GM19238 (cell line): ENCODE measurements around the gene TENM3.

ENCODE experiments used
- DNase-seq: peaks from one replicate; pipeline ENCODE4 v3.0.0; 2011; ENCODE audit warnings: low spot score; ENCODE audit not compliant: insufficient read length

Gene TENM3

DNA sequence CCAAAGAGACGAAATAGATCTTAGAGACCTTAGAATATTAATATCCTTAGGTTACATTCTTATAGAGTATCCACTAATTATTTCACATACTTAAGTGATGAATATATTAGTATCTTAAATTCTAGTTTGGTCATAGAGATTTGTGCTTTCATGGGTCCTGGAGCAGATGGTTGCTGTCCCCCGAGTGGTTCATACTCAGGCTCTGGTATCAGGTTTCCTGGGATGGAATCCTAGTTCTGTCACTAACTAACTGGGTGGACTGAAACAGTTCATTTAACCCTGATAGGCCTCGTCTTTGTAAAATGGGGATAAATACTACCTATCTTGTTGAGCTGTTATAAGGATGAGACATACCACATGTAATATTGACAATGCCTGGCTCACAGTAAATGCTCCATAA, 264.6 kb downstream of the TENM3 start:
- no peak for DNase-seq

GRCh38 chr4:182510836-182511235, 267.6 kb downstream of the TENM3 start:
- DNase-seq = no peak

DNA sequence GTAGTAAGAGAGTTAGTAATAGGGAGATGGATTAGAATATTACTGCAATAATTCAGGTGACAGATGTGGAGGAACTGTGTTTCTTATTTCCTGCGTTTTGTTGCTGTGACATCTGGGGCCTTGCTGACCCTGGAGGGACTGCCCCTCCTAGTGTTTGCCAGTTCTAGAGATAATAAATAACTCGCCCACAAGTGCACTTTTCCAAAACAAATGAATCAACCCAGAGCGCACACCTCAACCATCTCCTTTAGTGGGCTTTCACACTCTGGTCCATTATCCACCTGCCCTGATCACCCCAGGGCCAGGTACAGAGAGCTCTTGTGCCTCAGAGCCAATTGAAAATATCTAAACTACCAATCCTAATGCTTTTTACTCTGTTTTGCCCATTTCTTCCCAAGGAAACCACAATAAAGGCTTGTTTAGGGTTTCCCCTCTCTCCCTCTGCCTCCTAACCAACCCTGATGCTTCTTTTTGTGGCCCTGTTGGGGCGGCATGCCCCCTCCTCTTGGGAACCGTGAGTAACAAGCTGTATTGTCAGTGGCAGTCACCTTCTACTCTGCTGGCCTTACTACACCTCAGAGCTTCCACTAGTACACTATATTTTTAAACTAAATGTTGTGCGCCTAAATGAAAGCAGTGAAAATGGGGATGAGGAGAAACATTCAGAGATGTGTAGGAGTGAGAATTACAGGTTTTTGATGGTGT, 270.5 kb downstream of the TENM3 start:
- no peak for DNase-seq

- no peak for DNase-seq
Measured at GRCh38 chr4:182518421-182518820, 275.2 kb downstream of the TENM3 start.

DNA sequence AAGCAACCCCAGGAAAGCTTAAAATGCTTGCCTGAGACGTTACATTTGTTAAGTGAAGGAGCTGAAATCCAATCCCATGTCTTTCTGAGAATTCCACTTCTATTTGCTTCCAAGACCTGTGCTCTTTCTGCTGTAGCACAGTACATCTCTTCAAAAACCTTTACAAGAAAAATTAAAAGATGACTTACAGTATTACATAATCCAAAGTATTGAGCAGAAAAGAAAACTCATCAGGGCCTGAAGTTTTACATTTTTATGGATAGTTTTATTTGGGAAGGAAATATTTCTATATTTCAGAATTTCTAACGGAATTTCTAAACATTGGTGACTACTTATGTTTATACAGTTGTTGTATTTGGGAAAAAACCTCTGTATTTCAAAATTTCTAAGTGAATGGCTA, 276.3 kb downstream of the TENM3 start:
- DNase-seq = no peak

- no peak for DNase-seq
Measured at GRCh38 chr4:182521011-182521410, 277.8 kb downstream of the TENM3 start.

DNA sequence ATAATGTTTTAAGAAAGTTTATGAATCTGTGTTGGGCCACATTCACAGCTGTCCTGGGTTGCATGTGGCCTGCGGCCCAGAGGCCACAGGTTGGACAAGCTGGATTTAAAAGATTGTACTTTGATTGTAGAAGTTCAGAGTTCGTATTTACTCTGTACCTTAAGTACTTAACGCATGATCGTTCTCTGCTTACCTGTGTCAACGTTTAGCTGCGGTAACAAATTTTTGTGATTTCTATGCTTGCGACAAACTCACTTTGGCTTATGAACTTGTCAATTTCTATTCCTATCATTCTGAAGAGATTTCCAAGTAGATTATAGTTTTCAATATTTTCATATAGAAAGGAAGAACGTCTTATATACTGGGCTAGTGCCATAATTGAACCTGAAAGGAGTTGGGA, 285.6 kb downstream of the TENM3 start:
- no peak for DNase-seq

- no peak for DNase-seq
Measured at GRCh38 chr4:182530451-182530850, 287.2 kb downstream of the TENM3 start.

DNA sequence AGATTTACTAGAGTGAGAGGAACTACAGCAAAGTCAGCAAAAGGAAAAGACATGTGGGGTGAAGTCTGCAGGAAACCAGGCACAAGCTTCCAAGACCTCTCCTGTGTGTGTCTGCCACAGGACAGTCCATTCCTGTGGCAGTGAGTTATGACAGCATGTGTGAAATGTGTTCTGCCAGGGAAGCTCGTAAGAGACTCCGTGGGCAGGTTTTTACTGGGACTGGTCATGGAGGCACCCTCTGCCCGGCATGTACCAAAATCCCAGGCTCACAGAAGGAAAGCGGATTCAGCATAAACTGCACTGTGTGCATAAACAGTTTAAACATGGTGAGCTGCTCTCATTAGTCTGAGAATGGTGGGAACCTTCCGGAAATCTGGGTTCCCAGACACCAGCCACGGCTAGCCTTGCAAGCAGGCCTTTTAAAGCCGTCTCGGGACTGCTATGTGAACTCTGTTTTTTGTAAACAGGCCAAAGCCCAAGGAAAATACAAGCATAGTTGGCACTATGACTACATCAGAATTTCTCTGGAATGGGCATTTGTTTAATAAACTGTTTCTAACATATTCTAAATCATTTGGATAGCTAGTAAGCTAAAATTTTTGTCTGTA, 288.5 kb downstream of the TENM3 start:
- DNase-seq = no peak

- no peak for DNase-seq
Measured at GRCh38 chr4:182532441-182532840, 289.2 kb downstream of the TENM3 start.

GRCh38 chr4:182533964-182534363, 290.8 kb downstream of the TENM3 start:
- DNase-seq = no peak

GRCh38 chr4:182536221-182536811, 293.1 kb downstream of the TENM3 start:
- DNase-seq = no peak

GRCh38 chr4:182537031-182537795, 294.0 kb downstream of the TENM3 start:
- no peak for DNase-seq

GRCh38 chr4:182538031-182538430, 294.8 kb downstream of the TENM3 start:
- no peak for DNase-seq

- no peak for DNase-seq
Measured at GRCh38 chr4:182540496-182540895, 297.3 kb downstream of the TENM3 start.

DNA sequence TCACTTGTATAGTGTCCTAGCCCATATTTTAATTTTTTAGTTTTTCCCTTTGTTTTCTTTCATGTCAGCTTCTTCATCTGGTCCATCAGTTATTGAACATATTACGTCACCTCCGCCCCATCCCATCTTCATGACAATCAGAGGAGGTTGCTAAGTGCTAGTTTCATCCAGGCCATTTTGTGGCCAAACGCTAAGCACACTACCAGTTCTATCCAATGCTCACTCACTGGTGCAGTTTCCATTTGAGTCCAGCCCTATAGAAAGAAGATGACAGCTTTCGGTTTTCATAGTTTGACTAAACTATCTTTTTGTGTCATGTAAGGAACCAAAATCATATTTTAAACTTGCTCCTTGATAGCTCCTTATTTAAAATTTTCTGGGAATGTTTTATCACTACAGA, 304.2 kb downstream of the TENM3 start:
- DNase-seq = peak; percentile 12

GRCh38 chr4:182548156-182548555, 305.0 kb downstream of the TENM3 start:
- DNase-seq = no peak

GRCh38 chr4:182549356-182549755, 306.2 kb downstream of the TENM3 start:
- DNase-seq = no peak

DNA sequence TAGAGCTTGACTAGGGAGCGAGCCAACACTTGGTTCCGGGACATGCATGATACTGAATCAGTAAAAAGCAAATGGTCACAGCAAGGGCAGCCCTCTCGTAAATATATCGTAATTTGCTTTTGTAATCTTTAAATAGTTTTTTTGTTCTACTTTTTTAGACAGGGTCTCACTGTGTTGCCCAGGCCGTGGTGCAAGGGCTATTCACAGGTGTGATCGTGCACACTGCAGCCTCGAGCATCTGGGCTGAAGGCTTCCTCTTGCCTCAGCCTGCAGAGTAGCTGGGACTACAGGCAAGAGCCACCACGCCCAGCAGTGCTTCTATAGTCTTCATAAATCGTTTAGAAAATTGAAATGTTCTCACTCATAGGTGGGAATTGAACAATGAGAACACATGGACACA, 309.7 kb downstream of the TENM3 start:
- no peak for DNase-seq

- DNase-seq = no peak
Measured at GRCh38 chr4:182553653-182554052, 310.5 kb downstream of the TENM3 start.

- DNase-seq = no peak
Measured at GRCh38 chr4:182554736-182555135, 311.5 kb downstream of the TENM3 start.

DNA sequence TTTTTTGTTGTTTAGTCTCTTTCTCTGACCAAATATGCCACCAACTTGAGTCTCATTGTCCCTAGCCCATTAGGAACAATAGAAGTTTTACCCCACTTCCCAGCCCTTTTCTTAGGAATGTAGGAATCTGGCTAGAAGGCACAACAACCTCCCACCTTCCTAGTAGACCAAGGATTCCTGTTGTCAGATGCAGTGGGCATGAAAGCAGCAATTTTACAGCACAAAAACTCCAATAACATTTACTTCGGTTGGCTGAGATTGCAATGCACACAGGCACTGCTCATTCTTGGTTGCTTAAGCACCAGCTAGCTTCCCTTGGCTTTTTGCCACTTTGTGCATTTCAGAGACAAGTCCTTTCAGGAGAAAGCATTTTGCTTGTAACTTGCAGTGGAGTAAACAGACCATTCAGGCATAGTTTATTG, 312.8 kb downstream of the TENM3 start:
- DNase-seq = no peak
